Metanephros (tissue), 1 donor: ENCODE measurements around the gene EXOSC9. TPM values are rescaled to one million over a fixed set of nuclear protein-coding genes. Genes with fewer than 3 reads are reported as not detected.

Experiments
- total RNA-seq: library from RNA; depleted of rRNA; stranded (reverse); fragments of >200 nt; gene quantifications from one replicate; pipeline ENCODE4 v1.2.3, GENCODE V29; 2014

The EXOSC9 gene, protein sequence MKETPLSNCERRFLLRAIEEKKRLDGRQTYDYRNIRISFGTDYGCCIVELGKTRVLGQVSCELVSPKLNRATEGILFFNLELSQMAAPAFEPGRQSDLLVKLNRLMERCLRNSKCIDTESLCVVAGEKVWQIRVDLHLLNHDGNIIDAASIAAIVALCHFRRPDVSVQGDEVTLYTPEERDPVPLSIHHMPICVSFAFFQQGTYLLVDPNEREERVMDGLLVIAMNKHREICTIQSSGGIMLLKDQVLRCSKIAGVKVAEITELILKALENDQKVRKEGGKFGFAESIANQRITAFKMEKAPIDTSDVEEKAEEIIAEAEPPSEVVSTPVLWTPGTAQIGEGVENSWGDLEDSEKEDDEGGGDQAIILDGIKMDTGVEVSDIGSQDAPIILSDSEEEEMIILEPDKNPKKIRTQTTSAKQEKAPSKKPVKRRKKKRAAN
- 18.2 TPM for total RNA-seq

DNA sequence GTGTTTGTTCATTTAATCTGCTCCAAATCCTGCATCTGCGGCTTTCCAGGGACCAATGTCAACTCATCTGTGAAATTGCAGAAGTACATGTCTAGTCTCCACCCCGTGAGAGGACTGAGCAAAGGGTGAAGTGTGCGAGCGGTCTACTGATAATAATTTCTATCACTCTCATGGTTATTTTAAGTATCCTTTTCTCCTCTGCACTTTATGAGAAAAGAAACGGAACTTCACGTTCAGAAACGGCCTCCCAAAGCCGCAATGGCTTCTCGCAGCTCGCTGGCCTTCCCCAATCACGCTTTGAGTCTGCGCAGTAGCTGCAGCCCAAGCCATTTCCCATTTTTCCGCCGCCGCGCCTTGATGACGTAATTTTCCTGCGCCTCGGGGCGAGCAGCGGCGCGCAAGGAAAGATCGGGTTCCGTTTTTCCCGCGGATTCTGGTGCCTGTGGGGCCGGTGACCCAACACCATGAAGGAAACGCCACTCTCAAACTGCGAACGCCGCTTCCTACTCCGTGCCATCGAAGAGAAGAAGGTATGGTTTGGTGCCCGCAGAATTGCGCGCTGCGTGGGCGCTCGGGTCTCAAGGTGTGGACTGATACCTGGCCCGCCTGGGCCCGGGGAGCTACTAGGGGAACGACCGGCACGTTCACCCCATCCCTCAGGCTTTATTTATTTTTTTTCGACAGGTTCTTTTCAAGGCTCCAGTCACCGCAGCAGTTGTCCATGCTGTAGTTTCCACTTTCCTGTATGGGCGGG lies at the start of gene EXOSC9:
EXOSC9 (plus strand) TSS at position 363 of the 754 bp plus-strand sequence; CDS start at position 465, 102 bp downstream.

DNA sequence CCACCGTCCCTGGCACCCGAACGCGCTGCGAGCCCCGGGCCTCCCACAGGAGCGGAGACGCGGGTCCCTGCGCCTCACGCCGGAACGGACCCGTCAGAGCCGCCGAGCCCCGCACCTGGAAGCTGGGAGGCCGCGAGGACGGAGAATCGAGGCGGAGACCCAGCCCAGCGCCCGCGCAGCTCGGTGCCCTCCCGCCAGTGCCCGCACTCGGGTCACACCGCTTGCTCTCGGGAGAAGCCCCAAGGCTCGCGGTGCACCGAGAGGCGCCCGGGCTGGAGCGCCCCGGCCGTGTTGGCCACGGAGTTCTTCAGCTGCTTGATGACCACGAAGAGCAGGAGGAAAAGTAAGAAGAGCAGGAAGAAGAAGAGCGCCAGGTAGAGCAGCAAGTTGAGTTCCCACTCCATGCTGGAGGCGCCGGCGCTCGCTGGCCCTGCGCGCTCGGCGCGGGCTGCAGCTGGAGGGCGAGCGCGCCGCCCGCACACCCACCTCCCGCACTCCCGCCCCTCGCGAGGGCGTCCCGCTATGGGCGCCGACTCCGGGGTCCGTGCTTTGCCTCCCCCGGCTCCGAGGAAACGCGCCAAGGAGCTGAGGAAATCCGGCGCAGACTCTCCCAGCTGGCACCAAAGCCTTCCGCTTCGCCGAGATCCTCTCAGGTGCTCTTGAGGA lies 36.3 kb upstream of the EXOSC9 start, which contains the start of gene SMIM43:
SMIM43 (minus strand) TSS at position 463 of the 666 bp plus-strand sequence; CDS start at position 404, 59 bp downstream.

DNA sequence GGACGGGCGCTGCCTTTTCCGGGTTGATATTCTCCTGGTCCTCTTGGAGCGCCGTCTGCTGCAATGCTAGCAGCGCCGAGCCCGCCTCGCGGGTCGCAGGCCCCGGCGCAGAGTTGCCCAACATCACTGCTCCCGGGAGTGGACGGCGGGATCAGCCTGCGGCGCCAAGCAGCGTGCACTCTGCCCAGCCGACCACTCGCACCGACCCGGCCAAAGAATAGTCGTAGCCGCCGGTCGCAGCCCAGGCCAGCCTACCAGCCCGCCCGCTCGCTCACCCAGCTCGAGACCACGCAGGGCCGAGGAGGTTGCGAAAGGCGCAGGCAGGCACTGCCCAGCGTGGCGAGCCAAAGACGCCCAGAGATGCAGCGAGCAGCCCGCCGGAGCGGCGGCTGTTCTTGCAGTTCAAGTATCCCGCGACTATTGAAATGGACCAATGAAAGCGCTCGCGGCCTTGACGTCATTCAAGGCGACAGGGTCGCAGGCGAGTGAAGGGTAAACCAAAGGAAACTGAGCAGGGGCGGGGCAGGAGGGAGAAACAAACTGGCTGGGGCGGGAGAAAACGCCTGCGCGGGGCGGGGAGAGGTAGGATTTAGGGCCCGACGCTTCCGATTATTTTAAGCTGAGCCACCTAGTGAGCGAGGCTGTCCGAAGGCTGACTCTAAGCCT lies 22.5 kb downstream of the EXOSC9 start, which contains the start of gene CCNA2:
CCNA2 (minus strand) TSS at position 379 of the 666 bp plus-strand sequence; CDS start at position 124, 255 bp downstream.

Other genes starting within 250 kb of the EXOSC9 start
- 163 TPM for gene ANXA5, start 104.3 kb upstream of the EXOSC9 start, total RNA-seq
- 0.23 TPM for gene SMIM43, start 36.2 kb upstream of the EXOSC9 start, total RNA-seq
- 19.9 TPM for gene CCNA2, start 22.6 kb downstream of the EXOSC9 start, total RNA-seq
- 15.6 TPM for gene BBS7, start 69.2 kb downstream of the EXOSC9 start, total RNA-seq
- 2.9 TPM for gene TRPC3, start 150.7 kb downstream of the EXOSC9 start, total RNA-seq